Left cardiac atrium (tissue), 4 donors: Measurements from ENCODE around the gene C10orf67. TPM values are rescaled to one million over a fixed set of nuclear protein-coding genes. Genes with fewer than 3 reads are reported as not detected.
A peak's percentile ranks its signal among the peaks of the same experiment; 100 is the strongest.
"Not testable (repeated sequence)": the region's sequence is repeated elsewhere in the genome, so short reads cannot be mapped to it uniquely, and the experiment has no call there.

Experiments
- ATAC-seq, 2 donors: fragments of 200-7000 bp; cut with Tn5 transposase; one replicate each; pipeline ENCODE4 v1.9.1; 2020; ENCODE audit warnings: mild to moderate bottlenecking in 2 of 2, moderate library complexity in 2 of 2
- DNase-seq: peaks from one replicate; pipeline ENCODE4 v3.0.0-alpha.2; 2020
- intact Hi-C, 2 donors: fragments of 100-400 bp; cut with DNase I; formaldehyde crosslinking; loops; one replicate each; pipeline versions ENCODE4 v1.14.1 to v1.15.1; 2022 to 2023
- total RNA-seq, 2 donors: library from RNA; stranded (reverse); fragmentation: NEBNext Ultra II Directional; extraction: Animal tissue kit (Norgen Biotek cat#: 25700); gene quantifications; one replicate each; pipeline ENCODE4 v1.2.1, GENCODE V29; 2021
- donor health status: DM: no; HTN: yes; CAD: no.
- donor health status: DM: no; HTN: yes; CAD: no; lungs with severe emphysema.
- donor health status: DM: yes; HTN: yes; CAD: no.
- donor health status: Dilated cardiomyopathy.

C10orf67 gene
- total RNA-seq, 2 donors from 2014 or later = 0.10 to 0.27 TPM

- ATAC-seq = peak in 1 of 2 donors; percentile 27
- DNase-seq = no peak
- intact Hi-C loops = loop anchor here in 1 of 2 donors (2.0 kb wide), 1 partner anchor 133 kb away; no protein-coding TSS in a partner anchor
Measured at GRCh38 chr10:23291551-23292334, 52.9 kb downstream of the C10orf67 start.

DNA sequence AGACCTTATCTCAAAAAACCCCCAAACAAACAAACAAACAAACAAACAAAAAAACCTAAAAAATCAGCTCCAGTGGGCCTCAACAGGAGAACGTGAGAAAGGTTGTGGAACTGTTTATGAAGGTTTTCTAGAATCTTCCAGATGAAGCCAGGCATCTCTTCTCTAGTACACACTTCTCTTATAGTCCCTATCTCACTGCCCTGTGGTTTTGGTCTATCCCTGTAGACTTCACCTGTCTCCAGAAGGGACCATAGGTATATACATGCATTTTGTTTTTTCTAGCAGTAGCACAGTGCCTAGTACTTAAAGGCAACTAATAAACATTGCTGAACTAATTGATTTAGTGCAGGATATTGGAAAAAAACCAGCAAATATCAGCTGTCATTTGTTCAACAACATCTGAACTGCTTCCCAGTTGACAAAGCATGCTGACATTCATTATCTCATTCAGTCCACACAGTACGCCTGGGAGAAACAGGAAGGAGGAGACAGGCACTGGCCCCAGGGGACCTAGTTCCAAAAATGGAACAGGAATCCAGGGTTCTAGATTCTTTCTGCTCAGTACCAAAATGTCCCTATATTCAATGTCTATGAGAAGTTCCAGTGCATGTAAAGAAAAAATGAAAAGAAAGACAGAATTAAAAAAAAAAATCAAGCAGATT is 59.8 kb downstream of the C10orf67 start:
- DNase-seq = no peak
- intact Hi-C loops = no loop called here
- no peak for ATAC-seq

- DNase-seq (no peak), ATAC-seq (no peak)
- intact Hi-C loops = no loop called here
Measured at GRCh38 chr10:23284155-23284554, 60.4 kb downstream of the C10orf67 start.

- intact Hi-C loops = no loop called here
- no peak for ATAC-seq
- no peak for DNase-seq
Measured at GRCh38 chr10:23283680-23284079, 60.9 kb downstream of the C10orf67 start.

DNA sequence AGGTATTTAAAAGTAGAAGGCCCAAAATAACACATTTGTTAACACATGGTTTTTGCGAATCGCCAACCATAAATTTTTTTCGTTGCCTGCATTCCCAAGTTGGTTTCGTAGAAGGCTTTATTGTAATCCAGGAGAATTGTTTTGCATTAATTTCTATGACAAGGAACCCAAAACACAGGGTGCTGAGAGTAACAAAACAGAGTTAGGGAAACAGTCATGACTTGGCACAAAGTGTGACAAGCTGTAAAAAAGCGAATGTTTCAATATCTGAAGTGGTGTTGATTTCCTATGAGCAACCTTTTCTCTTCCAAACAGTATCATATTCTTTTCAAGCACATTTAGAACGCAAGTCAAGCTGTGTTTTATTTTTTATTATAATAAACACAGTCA is 63.6 kb downstream of the C10orf67 start:
- DNase-seq (no peak), ATAC-seq (no peak)
- intact Hi-C loops = no loop called here

GRCh38 chr10:23280419-23281043 is 64.1 kb downstream of the C10orf67 start:
- intact Hi-C loops = no loop called here
- DNase-seq (no peak), ATAC-seq (no peak)

DNA sequence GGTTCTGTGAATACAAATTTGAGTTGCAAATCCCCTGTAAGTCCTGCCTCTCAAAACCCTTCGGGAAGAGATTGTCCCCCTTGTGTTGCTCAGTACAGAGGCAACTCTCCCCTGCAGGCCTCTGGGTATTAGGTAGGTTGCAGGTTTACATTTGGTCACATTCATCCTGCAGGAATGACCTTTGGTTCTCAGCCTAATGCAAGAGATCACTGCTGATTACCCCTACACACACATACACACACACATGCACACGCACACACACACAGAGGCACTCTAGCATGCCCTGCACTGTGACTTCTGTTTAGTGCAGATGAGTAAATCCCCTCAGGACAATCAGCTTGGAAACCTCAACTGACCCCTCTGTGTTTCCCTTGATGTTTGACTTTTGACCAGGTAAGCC is 69.2 kb downstream of the C10orf67 start:
- intact Hi-C loops = no loop called here
- DNase-seq (no peak), ATAC-seq (no peak)

- intact Hi-C loops, ATAC-seq, DNase-seq: not testable (repeated sequence)
Measured at GRCh38 chr10:23274179-23274578, 70.4 kb downstream of the C10orf67 start.

DNA sequence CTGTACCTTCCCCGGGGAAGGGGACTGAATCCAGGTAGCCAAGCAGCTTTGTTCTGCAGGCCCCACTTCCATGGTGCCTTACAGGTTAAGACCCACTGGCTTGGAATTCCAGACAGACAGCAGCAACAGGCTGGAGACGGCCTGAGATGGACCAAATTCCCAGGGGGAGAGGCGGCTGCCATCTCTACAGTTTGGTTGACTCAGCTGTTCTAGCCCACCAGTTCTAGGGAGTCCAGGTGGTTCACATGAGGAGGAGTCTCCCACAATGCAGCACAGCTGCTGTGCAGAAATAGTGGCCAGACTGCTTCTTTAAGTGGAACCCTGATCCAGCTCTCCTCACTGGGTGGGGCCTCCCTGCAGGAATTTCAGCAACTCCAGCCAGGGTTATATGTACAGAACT is 74.1 kb downstream of the C10orf67 start:
- intact Hi-C loops = no loop called here
- ATAC-seq (no peak), DNase-seq (no peak)

GRCh38 chr10:23263441-23264164 is 81.0 kb downstream of the C10orf67 start:
- ATAC-seq (no peak), DNase-seq (no peak)
- intact Hi-C loops = no loop called here

DNA sequence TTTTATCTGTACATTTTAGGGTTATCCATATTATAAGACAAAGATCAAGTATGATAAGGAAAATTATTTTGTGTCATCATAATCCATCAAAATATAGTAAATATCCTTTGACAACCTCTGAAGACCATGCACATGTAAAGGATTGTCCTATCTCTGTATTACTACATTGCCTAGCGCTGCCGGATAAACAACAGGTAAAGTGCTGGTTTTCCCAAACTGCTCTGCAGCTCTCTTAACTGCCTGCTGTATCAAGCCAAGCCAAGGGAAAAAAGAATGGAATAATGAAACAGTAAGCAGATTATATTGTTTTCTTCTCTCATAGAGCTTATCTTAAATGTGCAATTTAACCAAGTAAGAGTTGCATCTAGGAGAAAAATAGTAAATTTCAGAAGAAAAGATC is 81.7 kb downstream of the C10orf67 start:
- ATAC-seq = no peak
- intact Hi-C loops = no loop called here
- DNase-seq = no peak

DNA sequence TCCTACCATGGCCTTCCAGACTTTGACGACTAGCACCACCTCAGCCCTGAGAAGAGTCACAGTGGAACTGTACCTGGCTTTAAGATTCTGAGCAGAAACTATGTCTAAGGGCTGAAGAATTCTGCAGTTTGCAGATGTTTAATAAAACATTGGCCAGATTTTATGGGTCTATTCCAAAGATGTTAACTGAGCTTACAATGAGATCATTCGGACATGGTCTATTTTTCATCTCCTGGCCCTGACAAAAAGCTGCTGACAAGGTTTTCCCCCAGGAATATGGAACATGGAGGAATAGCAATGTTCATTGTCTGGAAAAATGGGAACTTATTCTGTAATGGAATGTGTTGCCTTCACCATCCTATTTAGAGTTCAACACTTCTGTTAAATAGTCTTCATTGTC is 86.1 kb downstream of the C10orf67 start:
- ATAC-seq (no peak), DNase-seq (no peak)

GRCh38 chr10:23253780-23254179 is 90.8 kb downstream of the C10orf67 start:
- no peak for DNase-seq
- intact Hi-C loops = no loop called here
- ATAC-seq = no peak

More for the DNA sequence above, 86.1 kb downstream of the C10orf67 start:
- intact Hi-C loops = no loop called here

GRCh38 chr10:23252859-23253258 is 91.7 kb downstream of the C10orf67 start:
- intact Hi-C loops, ATAC-seq, DNase-seq: not testable (repeated sequence)

GRCh38 chr10:23241779-23242178 is 102.8 kb downstream of the C10orf67 start:
- DNase-seq, ATAC-seq, intact Hi-C loops: not testable (repeated sequence)

DNA sequence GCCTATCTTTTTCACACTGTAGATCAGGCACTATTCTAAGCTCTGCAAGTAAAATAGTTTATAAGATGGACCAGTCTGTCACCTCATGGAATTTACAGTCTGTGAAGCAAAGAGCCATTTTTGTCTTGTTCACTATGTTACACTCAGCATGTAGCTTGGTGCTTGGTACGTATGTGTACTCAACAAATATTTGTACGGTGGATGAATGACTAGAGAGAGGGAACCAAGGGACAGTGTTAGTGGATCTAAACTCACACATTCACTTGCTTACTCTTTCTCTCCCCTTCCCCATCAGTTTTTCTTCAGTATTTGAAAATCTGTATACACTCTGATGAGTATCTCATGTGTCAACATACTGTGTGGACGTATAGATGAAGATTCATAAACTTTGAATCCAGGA is 106.6 kb downstream of the C10orf67 start:
- intact Hi-C loops = no loop called here
- DNase-seq = no peak
- no peak for ATAC-seq

DNA sequence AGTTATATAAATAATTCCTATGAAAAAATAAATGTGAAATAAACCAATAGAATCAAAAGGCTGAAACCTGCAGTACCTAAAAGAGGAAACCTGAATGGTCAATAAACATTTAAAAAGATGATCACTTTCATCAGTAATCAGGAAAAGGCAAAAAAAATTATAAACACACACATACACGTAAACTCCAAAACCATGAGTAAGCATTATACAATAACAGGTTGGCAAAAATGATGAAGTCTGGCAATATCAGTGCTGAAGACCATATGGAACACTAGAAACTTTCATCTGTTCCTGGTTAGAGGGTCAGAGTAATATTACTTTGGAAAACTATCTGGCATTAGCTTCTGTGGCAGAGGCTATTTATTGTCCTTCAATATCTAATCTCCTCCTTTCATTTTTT is 114.0 kb downstream of the C10orf67 start:
- DNase-seq (no peak), ATAC-seq (no peak)
- intact Hi-C loops = no loop called here

GRCh38 chr10:23217471-23217870 is 127.1 kb downstream of the C10orf67 start:
- no peak for ATAC-seq
- intact Hi-C loops = no loop called here
- no peak for DNase-seq

- no peak for DNase-seq
- intact Hi-C loops = no loop called here
- no peak for ATAC-seq
Measured at GRCh38 chr10:23205972-23206642, 138.5 kb downstream of the C10orf67 start.
